Measurements from ENCODE around the gene CASTOR1. TPM values are rescaled to one million over a fixed set of nuclear protein-coding genes. Genes with fewer than 3 reads are reported as not detected.

CASTOR1 gene
- total RNA-seq, 1 donor from 2014 or later: 2.4 TPM

GRCh38 chr22:30324014-30324730 is 34.9 kb upstream of the CASTOR1 start:
- Histone ChIP-seq H3K36me3 (ENCODE audit: control insufficient read depth, insufficient read depth, low read length) (peaks cover 2% of the 10 kb centered on the region), H3K4me3 (ENCODE audit: low read depth, low read length) (no peak overlapping the region), H3K27me3 (ENCODE audit: control insufficient read depth, insufficient read depth, low read length) (no peaks in the 10 kb centered on the region)
- no peak for TF ChIP-seq CTCF (IDR thresholded peaks at IDR 0.05; ENCODE audit: insufficient read depth, low read length, severe bottlenecking)
- no peak for FAIRE-seq
- no peak for DNase-seq (ENCODE audit: low read depth)

- TF ChIP-seq CTCF (IDR thresholded peaks at IDR 0.05; ENCODE audit: insufficient read depth, low read length, severe bottlenecking): no peak
- Histone ChIP-seq H3K36me3 (ENCODE audit: control insufficient read depth, insufficient read depth, low read length) (peaks cover 2% of the 10 kb centered on the region), H3K4me3 (ENCODE audit: low read depth, low read length) (no peak overlapping the region), H3K27me3 (ENCODE audit: control insufficient read depth, insufficient read depth, low read length) (no peaks in the 10 kb centered on the region)
- no peak for DNase-seq (ENCODE audit: low read depth)
- FAIRE-seq: peak; percentile 23
These were observed 33.9 kb upstream of the CASTOR1 start for GRCh38 chr22:30323246-30323645.

- TF ChIP-seq CTCF (IDR thresholded peaks at IDR 0.05; ENCODE audit: insufficient read depth, low read length, severe bottlenecking): no peak
- FAIRE-seq (no peak), DNase-seq (ENCODE audit: low read depth) (no peak)
- Histone ChIP-seq H3K4me3 (ENCODE audit: low read depth, low read length) (no peak overlapping the region), H3K27me3 (ENCODE audit: control insufficient read depth, insufficient read depth, low read length) (no peaks in the 10 kb centered on the region), H3K36me3 (ENCODE audit: control insufficient read depth, insufficient read depth, low read length) (peaks cover 2% of the 10 kb centered on the region)
These were observed 32.2 kb upstream of the CASTOR1 start for GRCh38 chr22:30321461-30321860.

GRCh38 chr22:30320021-30320556 is 30.8 kb upstream of the CASTOR1 start:
- Histone ChIP-seq H3K27me3 (ENCODE audit: control insufficient read depth, insufficient read depth, low read length) (no peaks in the 10 kb centered on the region), H3K4me3 (ENCODE audit: low read depth, low read length) (no peak overlapping the region), H3K36me3 (ENCODE audit: control insufficient read depth, insufficient read depth, low read length) (peaks cover 2% of the 10 kb centered on the region)
- no peak for TF ChIP-seq CTCF (IDR thresholded peaks at IDR 0.05; ENCODE audit: insufficient read depth, low read length, severe bottlenecking)
- DNase-seq (ENCODE audit: low read depth): no peak
- FAIRE-seq: no peak

- FAIRE-seq (no peak), DNase-seq (ENCODE audit: low read depth) (no peak)
These were observed 29.6 kb upstream of the CASTOR1 start for GRCh38 chr22:30318799-30319419.

More at GRCh38 chr22:30318799-30319419, 29.6 kb upstream of the CASTOR1 start:
- TF ChIP-seq CTCF (IDR thresholded peaks at IDR 0.05; ENCODE audit: insufficient read depth, low read length, severe bottlenecking): no peak
- Histone ChIP-seq H3K27me3 (ENCODE audit: control insufficient read depth, insufficient read depth, low read length) (no peaks in the 10 kb centered on the region), H3K4me3 (ENCODE audit: low read depth, low read length) (no peak overlapping the region), H3K36me3 (ENCODE audit: control insufficient read depth, insufficient read depth, low read length) (peaks cover 2% of the 10 kb centered on the region)

Data from bronchial epithelial cell (primary cell).